Measurements from ENCODE around the gene TCP11. TPM values are rescaled to one million over a fixed set of nuclear protein-coding genes. Genes with fewer than 3 reads are reported as not detected.

Gene TCP11
- total RNA-seq, 1 donor from 2014 or later, result not detected

GRCh38 chr6:35161776-35162607, 20.9 kb upstream of the TCP11 start:
- peaks cover 27% of the 10 kb centered on the region for H3K4me1 ChIP-seq
- no peak overlapping the region for H3K4me3 ChIP-seq
- no peaks in the 10 kb centered on the region for H3K27me3 ChIP-seq (ENCODE audit: low read depth)
- intact Hi-C loops (cut with micrococcal nuclease), result no loop called here
- no peak for TF ChIP-seq CTCF (IDR thresholded peaks at IDR 0.05; ENCODE audit: borderline replicate concordance)
- no peaks in the 10 kb centered on the region for H3K9me3 ChIP-seq (replicated peaks)
- no peaks in the 10 kb centered on the region for H3K36me3 ChIP-seq
- no peak for DNase-seq
- no peak overlapping the region for H3K27ac ChIP-seq (replicated peaks)

GRCh38 chr6:35161266-35161665, 20.1 kb upstream of the TCP11 start:
- no peak for TF ChIP-seq CTCF (IDR thresholded peaks at IDR 0.05; ENCODE audit: borderline replicate concordance)
- Histone ChIP-seq H3K27ac (replicated peaks) (no peak overlapping the region), H3K27me3 (ENCODE audit: low read depth) (no peaks in the 10 kb centered on the region), H3K4me1 (peaks cover 23% of the 10 kb centered on the region), H3K9me3 (replicated peaks) (no peaks in the 10 kb centered on the region), H3K36me3 (no peaks in the 10 kb centered on the region), H3K4me3 (no peak overlapping the region)
- no peak for DNase-seq
- intact Hi-C loops (cut with micrococcal nuclease), result no loop called here

- peaks cover 19% of the 10 kb centered on the region for H3K4me1 ChIP-seq
- no peak overlapping the region for H3K27ac ChIP-seq (replicated peaks)
- intact Hi-C loops (cut with micrococcal nuclease), result no loop called here
- no peaks in the 10 kb centered on the region for H3K9me3 ChIP-seq (replicated peaks)
- H3K36me3 ChIP-seq, result no peaks in the 10 kb centered on the region
- DNase-seq, result no peak
- no peak for TF ChIP-seq CTCF (IDR thresholded peaks at IDR 0.05; ENCODE audit: borderline replicate concordance)
- no peaks in the 10 kb centered on the region for H3K27me3 ChIP-seq (ENCODE audit: low read depth)
- no peak overlapping the region for H3K4me3 ChIP-seq
These were observed 19.5 kb upstream of the TCP11 start for GRCh38 chr6:35160642-35161041.

GRCh38 chr6:35158520-35158919, 17.4 kb upstream of the TCP11 start:
- H3K4me3 ChIP-seq, result no peak overlapping the region
- intact Hi-C loops (cut with micrococcal nuclease), result no loop called here
- H3K36me3 ChIP-seq, result no peaks in the 10 kb centered on the region
- TF ChIP-seq CTCF (IDR thresholded peaks at IDR 0.05; ENCODE audit: borderline replicate concordance), result no peak
- no peaks in the 10 kb centered on the region for H3K27me3 ChIP-seq (ENCODE audit: low read depth)
- no peak overlapping the region for H3K27ac ChIP-seq (replicated peaks)
- H3K4me1 ChIP-seq, result peaks cover 19% of the 10 kb centered on the region
- H3K9me3 ChIP-seq (replicated peaks), result no peaks in the 10 kb centered on the region
- no peak for DNase-seq

- H3K36me3 ChIP-seq, result no peaks in the 10 kb centered on the region
- TF ChIP-seq CTCF (IDR thresholded peaks at IDR 0.05; ENCODE audit: borderline replicate concordance), result no peak
- no peaks in the 10 kb centered on the region for H3K4me1 ChIP-seq
- no peaks in the 10 kb centered on the region for H3K9me3 ChIP-seq (replicated peaks)
- DNase-seq, result no peak
- intact Hi-C loops (cut with micrococcal nuclease), result no loop called here
- no peaks in the 10 kb centered on the region for H3K27me3 ChIP-seq (ENCODE audit: low read depth)
- H3K27ac ChIP-seq (replicated peaks), result no peak overlapping the region
- H3K4me3 ChIP-seq, result no peak overlapping the region
These were observed 13.8 kb upstream of the TCP11 start for GRCh38 chr6:35154947-35155346.
